Breast epithelium (tissue), 3 donors: ENCODE results near the gene FYCO1.

Source experiments
- CTCF ChIP-seq, 3 donors: fragments of 450-650 bp; IDR thresholded peaks; one replicate each; pipeline ENCODE4 v1.5.1; 2016 to 2017; ENCODE audit warnings: antibody characterized with exemption in 3 of 3, mild to moderate bottlenecking in 3 of 3, moderate library complexity in 3 of 3
- POLR2AphosphoS5 ChIP-seq, 3 donors: sonication (generic); formaldehyde crosslinking; IDR thresholded peaks; one replicate each; pipeline ENCODE4 v1.6.1; 2017; ENCODE audit warnings: antibody characterized with exemption in 3 of 3

- TF ChIP-seq CTCF (IDR thresholded peaks at IDR 0.05) (no peak), POLR2AphosphoS5 (IDR thresholded peaks at IDR 0.05) (no peak)
Measured at GRCh38 chr3:45947361-45947760, 48.3 kb downstream of the FYCO1 start.
